H9 (cell line): ENCODE results near the gene UROS. TPM values are rescaled to one million over a fixed set of nuclear protein-coding genes. Genes with fewer than 3 reads are reported as not detected.

ENCODE experiments used
- DNase-seq: peaks from one replicate; pipeline ENCODE4 v3.0.0-alpha.2; 2017
- H2AFZ ChIP-seq: one replicate; pipeline ENCODE4 v1.6.1; 2013; ENCODE audit warnings: mild to moderate bottlenecking, low read length, control low read depth, moderate library complexity
- H2AK5ac ChIP-seq: 2 replicates; pipeline ENCODE4 v1.6.1; 2013; ENCODE audit warnings: low read length, control low read depth, mixed read lengths; ENCODE audit not compliant: insufficient read length
- H2BK120ac ChIP-seq: one replicate; pipeline ENCODE4 v1.6.1; 2013; ENCODE audit warnings: low read depth, mild to moderate bottlenecking, low read length, control low read depth, inconsistent platforms; ENCODE audit not compliant: poor library complexity, severe bottlenecking
- H2BK12ac ChIP-seq: 2 replicates; pipeline ENCODE4 v1.6.1; 2013; ENCODE audit warnings: low read length, control low read depth, mixed read lengths, low read depth; ENCODE audit not compliant: insufficient read length
- H2BK15ac ChIP-seq: 2 replicates; pipeline ENCODE4 v1.6.1; 2013; ENCODE audit warnings: low read depth, low read length, control low read depth
- H2BK20ac ChIP-seq: one replicate; pipeline ENCODE4 v1.6.1; 2013; ENCODE audit warnings: low read depth, mild to moderate bottlenecking, low read length, control low read depth, inconsistent platforms; ENCODE audit not compliant: poor library complexity, severe bottlenecking
- H2BK5ac ChIP-seq: 2 replicates; pipeline ENCODE4 v1.6.1; 2013; ENCODE audit warnings: low read length, control low read depth, mixed read lengths; ENCODE audit not compliant: insufficient read length
- H3K14ac ChIP-seq: 2 replicates; pipeline ENCODE4 v1.6.1; 2013; ENCODE audit warnings: low read length, control low read depth; ENCODE audit not compliant: insufficient read depth
- H3K18ac ChIP-seq: 2 replicates; pipeline ENCODE4 v1.6.1; 2013; ENCODE audit warnings: low read depth, mild to moderate bottlenecking, mixed read lengths, low read length, control low read depth; ENCODE audit not compliant: insufficient read length
- H3K23ac ChIP-seq: 2 replicates; pipeline ENCODE4 v1.6.1; 2013; ENCODE audit warnings: low read length, control low read depth, mixed read lengths, low read depth; ENCODE audit not compliant: insufficient read length
- H3K23me2 ChIP-seq: 2 replicates; pipeline ENCODE4 v1.6.1; 2013; ENCODE audit warnings: low read depth, mild to moderate bottlenecking, mixed read lengths, low read length, control low read depth; ENCODE audit not compliant: insufficient read length, poor library complexity, severe bottlenecking
- H3K27ac ChIP-seq: 2 replicates; pipeline ENCODE4 v1.5.1; 2013; ENCODE audit warnings: low read length, control low read depth, mixed read lengths, low read depth; ENCODE audit not compliant: insufficient read length
- H3K27me3 ChIP-seq: 2 replicates; pipeline ENCODE4 v1.6.1; 2013; ENCODE audit warnings: low read length, control low read depth, inconsistent platforms; ENCODE audit not compliant: insufficient read depth
- H3K4ac ChIP-seq: 2 replicates; pipeline ENCODE4 v1.6.1; 2013; ENCODE audit warnings: low read depth, mild to moderate bottlenecking, control low read depth, inconsistent platforms, low read length, moderate library complexity
- H3K4me1 ChIP-seq: 2 replicates; pipeline ENCODE4 v1.6.1; 2013; ENCODE audit warnings: low read length, control low read depth, inconsistent platforms; ENCODE audit not compliant: insufficient read depth
- H3K4me2 ChIP-seq: 2 replicates; pipeline ENCODE4 v1.6.1; 2013; ENCODE audit warnings: low read length, control low read depth, mixed read lengths; ENCODE audit not compliant: insufficient read length, insufficient read depth
- H3K56ac ChIP-seq: 2 replicates; pipeline ENCODE4 v1.6.1; 2013; ENCODE audit warnings: low read depth, mild to moderate bottlenecking, mixed read lengths, low read length, control low read depth; ENCODE audit not compliant: insufficient read length
- H3K79me1 ChIP-seq: 2 replicates; pipeline ENCODE4 v1.6.1; 2013; ENCODE audit warnings: low read depth, mild to moderate bottlenecking, moderate library complexity, low read length, control low read depth, inconsistent platforms; ENCODE audit not compliant: insufficient read depth, poor library complexity, severe bottlenecking
- H3K79me2 ChIP-seq: 2 replicates; pipeline ENCODE4 v1.6.1; 2013; ENCODE audit warnings: low read length, control low read depth, inconsistent platforms; ENCODE audit not compliant: insufficient read depth
- H3K9ac ChIP-seq: 2 replicates; pipeline ENCODE4 v1.6.1; 2013; ENCODE audit warnings: low read length, control low read depth, mixed read lengths; ENCODE audit not compliant: insufficient read length; ENCODE audit errors: extremely low read depth
- H3K9me3 ChIP-seq: one replicate; pipeline ENCODE4 v1.6.1; 2013; ENCODE audit warnings: low read depth, low read length, inconsistent platforms; ENCODE audit not compliant: control insufficient read depth
- H3T11ph ChIP-seq: one replicate; pipeline ENCODE4 v1.6.1; 2013; ENCODE audit warnings: mild to moderate bottlenecking, low read length, control low read depth, inconsistent platforms
- H4K20me1 ChIP-seq: one replicate; pipeline ENCODE4 v1.6.1; 2013; ENCODE audit not compliant: control insufficient read depth, insufficient read length, insufficient read depth
- H4K5ac ChIP-seq: 2 replicates; pipeline ENCODE4 v1.6.1; 2013; ENCODE audit warnings: low read depth, mild to moderate bottlenecking, mixed read lengths, low read length, control low read depth; ENCODE audit not compliant: insufficient read length
- H4K8ac ChIP-seq: replicated peaks from 2 replicates; pipeline ENCODE4 v1.6.1; 2013; ENCODE audit warnings: low read length, control low read depth, mixed read lengths, low read depth; ENCODE audit not compliant: insufficient read length
- H4K91ac ChIP-seq: 2 replicates; pipeline ENCODE4 v1.6.1; 2013; ENCODE audit warnings: low read depth, mild to moderate bottlenecking, moderate library complexity, mixed read lengths, low read length, control low read depth; ENCODE audit not compliant: insufficient read length
- H3K27ac Mint-ChIP-seq, 3 experiments: 2 replicates in 2 of 3; 3 replicates in 1 of 3; pipeline ENCODE4 v1.8.0; 2020 to 2021; ENCODE audit warnings: mixed read lengths in 3 of 3, mild to moderate bottlenecking in 1 of 3, moderate library complexity in 1 of 3
- H3K27me3 Mint-ChIP-seq: 2 replicates; pipeline ENCODE4 v1.8.0; 2021; ENCODE audit warnings: low read depth, mild to moderate bottlenecking, moderate library complexity, mixed read lengths
- H3K36me3 Mint-ChIP-seq, 3 experiments: 2 replicates in 2 of 3; 3 replicates in 1 of 3; pipeline ENCODE4 v1.8.0; 2020 to 2021; ENCODE audit warnings: low read depth in 3 of 3, mixed read lengths in 3 of 3; ENCODE audit not compliant: insufficient read depth in 1 of 3
- H3K4me1 Mint-ChIP-seq, 2 experiments: 2 replicates each; pipeline ENCODE4 v1.8.0; 2020; ENCODE audit warnings: mixed read lengths in 2 of 2
- H3K4me3 Mint-ChIP-seq, 2 experiments: 2 replicates in 1 of 2; 3 replicates in 1 of 2; pipeline ENCODE4 v1.8.0; 2020 to 2021; ENCODE audit warnings: mild to moderate bottlenecking in 2 of 2, mixed read lengths in 2 of 2, moderate library complexity in 1 of 2
- H3K9me3 Mint-ChIP-seq, 2 experiments: 2 replicates in 1 of 2; 3 replicates in 1 of 2; pipeline ENCODE4 v1.8.0; 2020; ENCODE audit warnings: mild to moderate bottlenecking in 2 of 2, mixed read lengths in 2 of 2, moderate library complexity in 1 of 2
- WGBS: extraction: QIAGEN DNeasy Blood & Tissue Kit; methylation state at CpG from one replicate; pipeline ENCODE4 v1.1.7; 2013; ENCODE audit warnings: missing lambda C conversion rate, low lambda C conversion rate, mixed read lengths; ENCODE audit not compliant: insufficient read length; ENCODE audit errors: extremely low coverage; 5-methylcytosine and 5-hydroxymethylcytosine counted together
- total RNA-seq: library from RNA; stranded (reverse); gene quantifications from 2 replicates; pipeline ENCODE4 v1.2.1, GENCODE V29; 2021
- TF ChIP-seq, protein P1 (sequence below): fragments of 200-600 bp; sonication (generic); conservative IDR thresholded peaks from 3 replicates; pipeline ENCODE4 v1.8.0; 2021; ENCODE audit warnings: antibody characterized with exemption, mild to moderate bottlenecking

The UROS gene
- total RNA-seq, 1 experiment from 2014 or later: 42.3 TPM

- DNase-seq: no peak
- H3K79me1 ChIP-seq: no peaks in the 10 kb centered on the region
- no peaks in the 10 kb centered on the region for H4K20me1 ChIP-seq
- H3K4ac ChIP-seq: no peak overlapping the region
- no peak overlapping the region for H2BK5ac ChIP-seq
- H3K4me3 Mint-ChIP-seq: no peak overlapping the region
- no peaks in the 10 kb centered on the region for H3K4me1 ChIP-seq
- H2AFZ ChIP-seq: no peak overlapping the region
- no peak overlapping the region for H4K5ac ChIP-seq
- no peak overlapping the region for H3K14ac ChIP-seq
- H2BK15ac ChIP-seq: no peak overlapping the region
- no peaks in the 10 kb centered on the region for H3K23me2 ChIP-seq
- no peak overlapping the region for H2BK20ac ChIP-seq
- H3K9me3 Mint-ChIP-seq: peaks cover 0 to under 1% of the 10 kb centered on the region in 2 experiments; a peak in 3 of 5 replicates
- no peaks in the 10 kb centered on the region for H3K4me1 Mint-ChIP-seq
- H3K23ac ChIP-seq: no peak overlapping the region
- H4K91ac ChIP-seq: no peak overlapping the region
- no peak overlapping the region for H3T11ph ChIP-seq
- WGBS: no CpG with 5 or more reads among the region's 75 CpGs
- H2BK12ac ChIP-seq: no peak overlapping the region
- H2AK5ac ChIP-seq: no peak overlapping the region
- no peak overlapping the region for H3K56ac ChIP-seq
- no peak overlapping the region for H3K4me2 ChIP-seq
- no peak overlapping the region for H4K8ac ChIP-seq
- H3K79me2 ChIP-seq: no peaks in the 10 kb centered on the region
- H3K36me3 Mint-ChIP-seq: peaks cover 0 to 2% (median 0%) of the 10 kb centered on the region in 3 experiments; a peak in 1 of 7 replicates
- peaks cover 4% of the 10 kb centered on the region for H3K27me3 Mint-ChIP-seq
- H3K18ac ChIP-seq: no peak overlapping the region
- TF ChIP-seq, protein P1, sequence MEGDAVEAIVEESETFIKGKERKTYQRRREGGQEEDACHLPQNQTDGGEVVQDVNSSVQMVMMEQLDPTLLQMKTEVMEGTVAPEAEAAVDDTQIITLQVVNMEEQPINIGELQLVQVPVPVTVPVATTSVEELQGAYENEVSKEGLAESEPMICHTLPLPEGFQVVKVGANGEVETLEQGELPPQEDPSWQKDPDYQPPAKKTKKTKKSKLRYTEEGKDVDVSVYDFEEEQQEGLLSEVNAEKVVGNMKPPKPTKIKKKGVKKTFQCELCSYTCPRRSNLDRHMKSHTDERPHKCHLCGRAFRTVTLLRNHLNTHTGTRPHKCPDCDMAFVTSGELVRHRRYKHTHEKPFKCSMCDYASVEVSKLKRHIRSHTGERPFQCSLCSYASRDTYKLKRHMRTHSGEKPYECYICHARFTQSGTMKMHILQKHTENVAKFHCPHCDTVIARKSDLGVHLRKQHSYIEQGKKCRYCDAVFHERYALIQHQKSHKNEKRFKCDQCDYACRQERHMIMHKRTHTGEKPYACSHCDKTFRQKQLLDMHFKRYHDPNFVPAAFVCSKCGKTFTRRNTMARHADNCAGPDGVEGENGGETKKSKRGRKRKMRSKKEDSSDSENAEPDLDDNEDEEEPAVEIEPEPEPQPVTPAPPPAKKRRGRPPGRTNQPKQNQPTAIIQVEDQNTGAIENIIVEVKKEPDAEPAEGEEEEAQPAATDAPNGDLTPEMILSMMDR: no peak
- no peak overlapping the region for H3K27ac ChIP-seq
- H3K9me3 ChIP-seq: no peaks in the 10 kb centered on the region
- H3K27ac Mint-ChIP-seq: no peak overlapping the region
- no peak overlapping the region for H3K9ac ChIP-seq
- H2BK120ac ChIP-seq: no peak overlapping the region
- no peaks in the 10 kb centered on the region for H3K27me3 ChIP-seq
Observed at GRCh38 chr10:125773687-125774543, 49.1 kb downstream of the UROS start.
